GM06990 (cell line): ENCODE data around the gene OPCML.

ENCODE experiments used
- DNase-seq: peaks from one replicate; pipeline ENCODE4 v3.0.0-alpha.2; 2011; ENCODE audit not compliant: insufficient read length; ENCODE audit errors: extremely low read depth
- H3K27me3 ChIP-seq: replicated peaks from 2 replicates; pipeline ENCODE4 v1.6.0; 2011; ENCODE audit warnings: low read length; ENCODE audit not compliant: control insufficient read depth, insufficient read depth
- H3K36me3 ChIP-seq: 2 replicates; pipeline ENCODE4 v1.5.1; 2011; ENCODE audit warnings: low read length; ENCODE audit not compliant: control insufficient read depth, insufficient read depth
- H3K4me3 ChIP-seq: replicated peaks from 2 replicates; pipeline ENCODE4 v1.5.1; 2011; ENCODE audit warnings: low read depth, mild to moderate bottlenecking, control low read depth, low read length
- CTCF ChIP-seq: IDR thresholded peaks from 2 replicates; pipeline ENCODE4 v1.5.1; 2011; ENCODE audit warnings: low read length, control low read depth, mild to moderate bottlenecking, inconsistent platforms; ENCODE audit not compliant: insufficient read depth, poor library complexity, severe bottlenecking

The OPCML gene

GRCh38 chr11:133134314-133135173 lies 397.8 kb downstream of the OPCML start:
- peak; percentile 86 for TF ChIP-seq CTCF
- no peaks in the 10 kb centered on the region for H3K36me3 ChIP-seq
- H3K4me3 ChIP-seq = no peak overlapping the region
- no peaks in the 10 kb centered on the region; the same call in 1 of the 2 replicates for H3K27me3 ChIP-seq
- peak; percentile 20 for DNase-seq

- TF ChIP-seq CTCF = no peak
Measured at GRCh38 chr11:133133606-133134005, 398.7 kb downstream of the OPCML start.

GRCh38 chr11:133133050-133133449 lies 399.3 kb downstream of the OPCML start:
- no peak overlapping the region for H3K4me3 ChIP-seq
- TF ChIP-seq CTCF = no peak
- no peaks in the 10 kb centered on the region for H3K36me3 ChIP-seq
- no peak for DNase-seq
- H3K27me3 ChIP-seq = no peaks in the 10 kb centered on the region; the same call in 1 of the 2 replicates

More at GRCh38 chr11:133133606-133134005, 398.7 kb downstream of the OPCML start:
- no peak for DNase-seq
- no peaks in the 10 kb centered on the region for H3K36me3 ChIP-seq
- H3K4me3 ChIP-seq = no peak overlapping the region
- no peaks in the 10 kb centered on the region; the same call in 1 of the 2 replicates for H3K27me3 ChIP-seq

- no peak for TF ChIP-seq CTCF
Measured at GRCh38 chr11:133127741-133128140, 404.6 kb downstream of the OPCML start.

GRCh38 chr11:133123796-133124195 lies 408.5 kb downstream of the OPCML start:
- Histone ChIP-seq H3K4me3 (no peak overlapping the region), H3K36me3 (no peaks in the 10 kb centered on the region), H3K27me3 (no peaks in the 10 kb centered on the region; the same call in 1 of the 2 replicates)
- DNase-seq = no peak
- TF ChIP-seq CTCF = no peak

More at GRCh38 chr11:133127741-133128140, 404.6 kb downstream of the OPCML start:
- Histone ChIP-seq H3K36me3 (no peaks in the 10 kb centered on the region), H3K4me3 (no peak overlapping the region), H3K27me3 (no peaks in the 10 kb centered on the region; the same call in 1 of the 2 replicates)
- DNase-seq = no peak
